MM.1S (cell line): Measurements from ENCODE around the gene CDC14A.

Source experiments
- DNase-seq: peaks from one replicate; pipeline ENCODE4 v3.0.0-alpha.2; 2015
- H2AFZ ChIP-seq: fragments of 300-600 bp; sonication (generic); 2 replicates; pipeline ENCODE4 v1.6.0; 2016; ENCODE audit warnings: antibody characterized with exemption, low read length
- H3F3A ChIP-seq: fragments of 300-600 bp; sonication (generic); 2 replicates; pipeline ENCODE4 v1.6.1; 2016; ENCODE audit warnings: mild to moderate bottlenecking, antibody characterized with exemption, low read length, moderate library complexity, mixed read lengths; ENCODE audit not compliant: insufficient read depth
- H3K27ac ChIP-seq: fragments of 300-600 bp; sonication (generic); 2 replicates; pipeline ENCODE4 v1.5.1; 2016; ENCODE audit warnings: mild to moderate bottlenecking, low read length
- H3K27me3 ChIP-seq: fragments of 300-600 bp; sonication (generic); replicated peaks from 2 replicates; pipeline ENCODE4 v1.6.0; 2016; ENCODE audit warnings: low read length; ENCODE audit not compliant: insufficient read depth
- H3K36me3 ChIP-seq: fragments of 300-600 bp; sonication (generic); replicated peaks from 2 replicates; pipeline ENCODE4 v1.6.1; 2016; ENCODE audit warnings: mild to moderate bottlenecking, low read length, mixed read lengths; ENCODE audit not compliant: insufficient read depth
- H3K4me1 ChIP-seq: fragments of 300-600 bp; sonication (generic); 2 replicates; pipeline ENCODE4 v1.6.1; 2016; ENCODE audit warnings: low read length, mixed read lengths
- H3K4me2 ChIP-seq: fragments of 300-600 bp; sonication (generic); 2 replicates; pipeline ENCODE4 v1.6.0; 2016; ENCODE audit warnings: low read depth, low read length
- H3K4me3 ChIP-seq: fragments of 300-600 bp; sonication (generic); 2 replicates; pipeline ENCODE4 v1.5.1; 2016; ENCODE audit warnings: low read length, mixed read lengths
- H3K79me2 ChIP-seq: fragments of 300-600 bp; sonication (generic); 2 replicates; pipeline ENCODE4 v1.6.1; 2016; ENCODE audit warnings: mixed run types, low read length, mixed read lengths
- H3K9ac ChIP-seq: fragments of 300-600 bp; sonication (generic); 2 replicates; pipeline ENCODE4 v1.6.1; 2016; ENCODE audit warnings: low read length, mixed read lengths
- H3K9me2 ChIP-seq: fragments of 300-600 bp; sonication (generic); replicated peaks from 2 replicates; pipeline ENCODE4 v1.6.1; 2016; ENCODE audit warnings: mild to moderate bottlenecking, low read length, mixed read lengths; ENCODE audit not compliant: insufficient read depth
- H3K9me3 ChIP-seq: fragments of 300-600 bp; sonication (generic); replicated peaks from 2 replicates; pipeline ENCODE4 v1.6.1; 2016; ENCODE audit warnings: mild to moderate bottlenecking, low read length, mixed read lengths; ENCODE audit not compliant: insufficient read depth
- H4K20me1 ChIP-seq: fragments of 300-600 bp; sonication (generic); 2 replicates; pipeline ENCODE4 v1.6.1; 2016; ENCODE audit warnings: mild to moderate bottlenecking, low read length, moderate library complexity, mixed read lengths; ENCODE audit not compliant: insufficient read depth
- EZH2 ChIP-seq: fragments of 300-600 bp; sonication (generic); optimal IDR thresholded peaks from 2 replicates; pipeline ENCODE3; 2017; ENCODE audit warnings: low read depth, mild to moderate bottlenecking, antibody characterized with exemption, low read length, mixed read lengths
- EZH2phosphoT487 ChIP-seq: fragments of 300-600 bp; sonication (generic); IDR thresholded peaks from 2 replicates; pipeline ENCODE4 v1.6.1; 2018; ENCODE audit warnings: antibody characterized with exemption, low read length
- TF ChIP-seq, protein P1 (sequence below): fragments of 300-600 bp; sonication (generic); IDR thresholded peaks from 2 replicates; pipeline ENCODE4 v1.5.1; 2016; ENCODE audit warnings: antibody characterized with exemption, low read length, mixed read lengths

Gene CDC14A

DNA sequence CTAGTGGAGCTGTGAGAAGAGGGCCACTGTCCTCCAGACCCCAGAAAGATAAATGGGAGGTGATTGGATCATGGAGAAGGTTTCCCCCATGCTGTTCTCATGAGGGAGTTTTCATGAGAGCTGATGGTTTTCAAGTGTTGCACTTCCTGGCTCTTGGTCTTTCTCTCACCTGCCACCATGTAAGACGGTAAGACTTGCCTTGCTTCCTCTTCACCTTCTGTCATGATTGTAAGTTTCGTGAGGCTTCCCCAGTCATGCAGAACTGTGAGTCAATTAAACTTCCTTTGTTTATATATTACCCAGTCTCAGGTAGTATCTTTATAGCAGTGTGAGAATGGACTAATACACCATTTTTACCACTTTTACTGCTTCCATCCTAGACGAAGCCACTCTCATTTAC, 213.2 kb downstream of the CDC14A start:
- Histone ChIP-seq H3K9ac (no peak overlapping the region), H3K4me3 (no peak overlapping the region), H3K4me1 (no peaks in the 10 kb centered on the region), H3K27ac (no peak overlapping the region), H4K20me1 (no peaks in the 10 kb centered on the region), H3K4me2 (no peak overlapping the region), H3K27me3 (no peaks in the 10 kb centered on the region), H3K9me3 (no peaks in the 10 kb centered on the region), H2AFZ (no peak overlapping the region), H3K9me2 (no peaks in the 10 kb centered on the region), H3K79me2 (no peaks in the 10 kb centered on the region), H3K36me3 (no peaks in the 10 kb centered on the region), H3F3A (no peaks in the 10 kb centered on the region)
- TF ChIP-seq EZH2phosphoT487 (no peak), EZH2 (no peak)
- TF ChIP-seq, protein P1, sequence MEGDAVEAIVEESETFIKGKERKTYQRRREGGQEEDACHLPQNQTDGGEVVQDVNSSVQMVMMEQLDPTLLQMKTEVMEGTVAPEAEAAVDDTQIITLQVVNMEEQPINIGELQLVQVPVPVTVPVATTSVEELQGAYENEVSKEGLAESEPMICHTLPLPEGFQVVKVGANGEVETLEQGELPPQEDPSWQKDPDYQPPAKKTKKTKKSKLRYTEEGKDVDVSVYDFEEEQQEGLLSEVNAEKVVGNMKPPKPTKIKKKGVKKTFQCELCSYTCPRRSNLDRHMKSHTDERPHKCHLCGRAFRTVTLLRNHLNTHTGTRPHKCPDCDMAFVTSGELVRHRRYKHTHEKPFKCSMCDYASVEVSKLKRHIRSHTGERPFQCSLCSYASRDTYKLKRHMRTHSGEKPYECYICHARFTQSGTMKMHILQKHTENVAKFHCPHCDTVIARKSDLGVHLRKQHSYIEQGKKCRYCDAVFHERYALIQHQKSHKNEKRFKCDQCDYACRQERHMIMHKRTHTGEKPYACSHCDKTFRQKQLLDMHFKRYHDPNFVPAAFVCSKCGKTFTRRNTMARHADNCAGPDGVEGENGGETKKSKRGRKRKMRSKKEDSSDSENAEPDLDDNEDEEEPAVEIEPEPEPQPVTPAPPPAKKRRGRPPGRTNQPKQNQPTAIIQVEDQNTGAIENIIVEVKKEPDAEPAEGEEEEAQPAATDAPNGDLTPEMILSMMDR, result no peak
- no peak for DNase-seq

DNA sequence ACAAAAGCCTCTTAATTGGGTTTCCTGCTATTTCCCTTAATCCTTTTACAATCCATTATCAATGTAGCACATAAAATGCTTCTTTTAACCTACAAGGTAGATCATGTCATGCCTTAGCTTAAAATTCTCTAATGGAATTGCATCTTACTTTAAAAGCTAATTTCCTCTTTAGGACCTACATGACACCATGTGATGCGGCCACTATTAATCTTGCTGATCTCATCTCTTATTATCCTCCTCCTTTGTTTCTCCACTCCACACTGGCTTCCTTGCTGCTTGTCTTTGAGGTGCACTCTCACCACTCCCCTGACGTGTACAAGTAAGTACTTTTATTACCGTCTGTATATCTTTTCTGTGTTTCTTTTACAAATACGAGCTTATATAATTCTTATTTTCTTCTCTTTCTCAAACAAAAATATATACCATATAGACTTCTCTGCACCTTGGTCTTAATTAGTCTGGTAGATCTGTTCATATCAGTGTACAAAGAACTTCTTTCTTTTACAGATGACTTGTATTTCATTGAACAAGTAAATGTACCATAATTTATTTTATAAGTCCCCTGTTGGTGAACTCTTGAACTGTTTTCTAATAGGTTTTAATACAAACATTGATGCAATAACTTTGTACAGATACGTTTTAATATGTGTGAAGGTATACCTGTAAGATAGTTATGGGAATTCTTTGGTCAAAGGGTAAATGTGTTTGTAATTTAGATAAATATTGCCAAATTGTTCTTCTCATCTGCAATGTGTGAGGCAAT, 213.8 kb downstream of the CDC14A start:
- Histone ChIP-seq H3K4me3 (no peak overlapping the region), H3F3A (no peaks in the 10 kb centered on the region), H3K9me2 (no peaks in the 10 kb centered on the region), H4K20me1 (no peaks in the 10 kb centered on the region), H3K27ac (no peak overlapping the region), H3K9ac (no peak overlapping the region), H3K36me3 (no peaks in the 10 kb centered on the region), H3K27me3 (no peaks in the 10 kb centered on the region), H3K79me2 (no peaks in the 10 kb centered on the region), H3K9me3 (no peaks in the 10 kb centered on the region), H3K4me1 (no peaks in the 10 kb centered on the region), H2AFZ (no peak overlapping the region), H3K4me2 (no peak overlapping the region)
- DNase-seq, result no peak
- TF ChIP-seq EZH2phosphoT487, result no peak
- no peak for TF ChIP-seq EZH2
- TF ChIP-seq, protein P1, result no peak

DNA sequence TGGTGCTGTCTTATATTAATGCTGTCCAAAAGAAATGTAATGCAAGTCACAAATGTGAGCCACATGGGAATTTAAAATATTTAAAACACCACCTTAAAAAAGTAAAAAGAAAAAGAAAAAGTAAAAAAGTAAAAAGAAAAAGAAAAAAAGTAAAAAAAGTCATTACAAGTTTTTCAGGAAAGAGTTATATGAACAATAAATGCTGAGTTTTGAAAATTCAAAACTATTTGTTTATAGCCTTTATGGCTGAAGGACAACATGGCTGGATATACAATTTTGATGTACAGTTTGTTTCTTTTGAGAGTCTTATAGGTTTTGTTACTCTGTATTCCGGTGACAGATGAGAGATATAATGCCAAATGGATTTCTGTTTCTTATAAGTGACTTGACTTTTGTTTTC, 214.8 kb downstream of the CDC14A start:
- H3K27me3 ChIP-seq, result no peaks in the 10 kb centered on the region
- H3K9me2 ChIP-seq, result no peaks in the 10 kb centered on the region
- H3K79me2 ChIP-seq, result no peaks in the 10 kb centered on the region
- H3K36me3 ChIP-seq, result no peaks in the 10 kb centered on the region
- TF ChIP-seq, protein P1, result no peak
- TF ChIP-seq EZH2, result no peak
- H3K4me2 ChIP-seq, result no peak overlapping the region
- H3K9me3 ChIP-seq, result no peaks in the 10 kb centered on the region
- H2AFZ ChIP-seq, result no peak overlapping the region
- H4K20me1 ChIP-seq, result no peaks in the 10 kb centered on the region
- H3K27ac ChIP-seq, result no peak overlapping the region
- no peak for DNase-seq
- H3K9ac ChIP-seq, result no peak overlapping the region
- no peaks in the 10 kb centered on the region for H3K4me1 ChIP-seq
- no peak overlapping the region for H3K4me3 ChIP-seq
- no peaks in the 10 kb centered on the region for H3F3A ChIP-seq
